Common myeloid progenitor, CD34-positive (primary cell): ENCODE measurements around the gene ZNF260.

Source experiments
- CTCF ChIA-PET: fragments of 350-600 bp; sonication (Branson Sonifier 250); formaldehyde crosslinking; loops from one replicate; lab custom pipeline; 2021; ENCODE audit warnings: antibody characterized with exemption; lab: Charles Lee
- POLR2A ChIA-PET: fragments of 350-600 bp; sonication (Branson Sonifier 250); formaldehyde crosslinking; loops from one replicate; lab custom pipeline; 2021; ENCODE audit warnings: antibody characterized with exemption; lab: Charles Lee
- DNase-seq, 3 donors: peaks; one replicate each; pipeline versions ENCODE4 v3.0.0 to v3.0.0-alpha.2; 2013
- H3K27ac ChIP-seq, 2 experiments: 1 replicate in 1 of 2; 2 replicates in 1 of 2; pipeline ENCODE4 v1.7.0; 2013; ENCODE audit warnings: inconsistent platforms in 2 of 2, low read length in 2 of 2, mild to moderate bottlenecking in 2 of 2, low read depth in 1 of 2, moderate library complexity in 1 of 2; ENCODE audit not compliant: severe bottlenecking in 2 of 2, insufficient read depth in 1 of 2, poor library complexity in 1 of 2
- H3K27me3 ChIP-seq, 5 experiments: replicated peaks in 2 of 5; 1 replicate in 3 of 5; 2 replicates in 2 of 5; pipeline versions ENCODE4 v1.6.1 to v1.7.0; 2013; ENCODE audit warnings: low read length in 4 of 5, mild to moderate bottlenecking in 2 of 5, moderate library complexity in 2 of 5, inconsistent platforms in 1 of 5; ENCODE audit not compliant: insufficient read depth in 5 of 5, control insufficient read depth in 4 of 5
- H3K36me3 ChIP-seq, 4 experiments: 1 replicate in 2 of 4; 2 replicates in 2 of 4; pipeline versions ENCODE4 v1.6.1 to v1.7.0; 2013; ENCODE audit warnings: low read length in 3 of 4, control low read depth in 1 of 4, mild to moderate bottlenecking in 1 of 4; ENCODE audit not compliant: control insufficient read depth in 4 of 4, insufficient read depth in 4 of 4
- H3K4me1 ChIP-seq, 4 experiments: 1 replicate in 3 of 4; 2 replicates in 1 of 4; pipeline versions ENCODE4 v1.6.1 to v1.7.1; 2013; ENCODE audit warnings: low read length in 3 of 4, mild to moderate bottlenecking in 3 of 4, control low read depth in 1 of 4, inconsistent platforms in 1 of 4, moderate library complexity in 1 of 4; ENCODE audit not compliant: control insufficient read depth in 4 of 4, insufficient read depth in 4 of 4; ENCODE audit errors: control extremely low read depth in 1 of 4
- H3K4me3 ChIP-seq, 7 experiments: 1 replicate in 4 of 7; 2 replicates in 3 of 7; pipeline versions ENCODE4 v1.5.1 to v1.7.0; 2013; ENCODE audit warnings: mild to moderate bottlenecking in 7 of 7, low read length in 6 of 7, moderate library complexity in 6 of 7, inconsistent platforms in 2 of 7, low read depth in 2 of 7, control low read depth in 1 of 7; ENCODE audit not compliant: insufficient read depth in 4 of 7, control insufficient read depth in 1 of 7; ENCODE audit errors: extremely low read depth in 1 of 7
- H3K9me3 ChIP-seq, 5 experiments: 1 replicate in 4 of 5; 2 replicates in 1 of 5; pipeline versions ENCODE4 v1.6.1 to v1.7.1; 2013; ENCODE audit warnings: low read length in 4 of 5, mild to moderate bottlenecking in 2 of 5, inconsistent platforms in 1 of 5, low read depth in 1 of 5, moderate library complexity in 1 of 5; ENCODE audit not compliant: control insufficient read depth in 4 of 5, insufficient read depth in 2 of 5; ENCODE audit errors: control extremely low read depth in 1 of 5
- WGBS: methylation state at CpG from one replicate; pipeline ENCODE4 v1.1.5; 2013; ENCODE audit not compliant: insufficient coverage; 5-methylcytosine and 5-hydroxymethylcytosine counted together

Gene ZNF260

GRCh38 chr19:36572593-36573019 lies 44.5 kb upstream of the ZNF260 start:
- H3K4me1 ChIP-seq: peaks cover 9 to 22% (median 12%) of the 10 kb centered on the region in 4 experiments
- no peak for DNase-seq
- ChIA-PET CTCF (interaction anchor here (1.0 to 1.2 kb wide), 2 partner anchors 10 to 83 kb away, joined by 3 read pairs; partner anchors contain the start of gene ZNF566), POLR2A (interaction anchor here (0.6 to 1.9 kb wide), 3 partner anchors 14 to 44 kb away, joined by 3 to 10 read pairs (median 5); partner anchors contain the start of genes ZNF260 and ZNF382)
- no peaks in the 10 kb centered on the region for H3K27me3 ChIP-seq
- peaks cover 20 to 46% (median 36%) of the 10 kb centered on the region in 4 experiments for H3K36me3 ChIP-seq
- H3K4me3 ChIP-seq: peak overlapping the region; percentile 66 to 94 (median 90)
- H3K9me3 ChIP-seq: peaks cover 6 to 33% (median 30%) of the 10 kb centered on the region in 5 experiments
- peak overlapping the region; percentile 90 to 96 for H3K27ac ChIP-seq
- WGBS: 0% methylated on average over 3 of the region's 11 CpGs

GRCh38 chr19:36564391-36564790 lies 36.3 kb upstream of the ZNF260 start:
- no peak for DNase-seq
- ChIA-PET POLR2A (no interaction called here), CTCF (no interaction called here)
- no CpG with 5 or more reads among the region's 1 CpG for WGBS
- Histone ChIP-seq H3K4me3 (no peak overlapping the region), H3K27ac (no peak overlapping the region), H3K27me3 (no peaks in the 10 kb centered on the region), H3K9me3 (peaks cover 18 to 78% (median 54%) of the 10 kb centered on the region in 5 experiments), H3K4me1 (no peaks in the 10 kb centered on the region), H3K36me3 (peaks cover 19 to 70% (median 31%) of the 10 kb centered on the region in 4 experiments)

- POLR2A ChIA-PET: no interaction called here
- Histone ChIP-seq H3K27ac (no peak overlapping the region), H3K4me1 (no peaks in the 10 kb centered on the region), H3K27me3 (no peaks in the 10 kb centered on the region), H3K9me3 (peaks cover 34 to 96% (median 45%) of the 10 kb centered on the region in 5 experiments), H3K36me3 (peaks cover 30 to 91% (median 50%) of the 10 kb centered on the region in 4 experiments), H3K4me3 (no peak overlapping the region)
- 98% methylated on average over 4 of the region's 5 CpGs for WGBS
- CTCF ChIA-PET: no interaction called here
- peak; percentile 14 to 45 (median 42) for DNase-seq
Measured at GRCh38 chr19:36547001-36547732, 19.1 kb upstream of the ZNF260 start.

GRCh38 chr19:36528921-36529518 lies 949 bp upstream of the ZNF260 start:
- peak overlapping the region; percentile 82 to 92 for H3K27ac ChIP-seq
- ChIA-PET POLR2A (interaction anchor here (0.6 to 1.6 kb wide), 2 partner anchors 44 to 127 kb away, joined by 3 to 10 read pairs; partner anchors contain the start of gene ZNF529), CTCF (interaction anchor here (0.8 kb wide), 1 partner anchor 320 kb away, joined by 3 read pairs; no protein-coding TSS in a partner anchor)
- H3K4me3 ChIP-seq: peak overlapping the region; percentile 48 to 99 (median 93)
- peaks cover 5 to 41% (median 23%) of the 10 kb centered on the region in 5 experiments for H3K9me3 ChIP-seq
- H3K4me1 ChIP-seq: peaks cover 7 to 19% (median 12%) of the 10 kb centered on the region in 4 experiments
- 40% methylated on average over 3 of the region's 12 CpGs for WGBS
- H3K36me3 ChIP-seq: peaks cover 9 to 23% (median 14%) of the 10 kb centered on the region in 4 experiments
- H3K27me3 ChIP-seq: no peaks in the 10 kb centered on the region
- peak; percentile 26 to 84 (median 68) for DNase-seq

GRCh38 chr19:36527873-36528193 lies 238 bp downstream of the ZNF260 start:
- WGBS: 0% methylated on average over 7 of the region's 13 CpGs
- CTCF ChIA-PET: interaction anchor here (1.0 kb wide), 1 partner anchor 14 kb away, joined by 3 read pairs; no protein-coding TSS in a partner anchor
- peaks cover 13 to 26% (median 19%) of the 10 kb centered on the region in 4 experiments for H3K36me3 ChIP-seq
- H3K9me3 ChIP-seq: peaks cover 6 to 39% (median 21%) of the 10 kb centered on the region in 5 experiments
- peak overlapping the region; percentile 82 to 92 for H3K27ac ChIP-seq
- peaks cover 7 to 19% (median 12%) of the 10 kb centered on the region in 4 experiments for H3K4me1 ChIP-seq
- peak overlapping the region; percentile 48 to 99 (median 93) for H3K4me3 ChIP-seq
- DNase-seq: no peak
- H3K27me3 ChIP-seq: no peaks in the 10 kb centered on the region
- POLR2A ChIA-PET: interaction anchor here (1.6 kb wide), 1 partner anchor 46 kb away, joined by 10 read pairs; the partner anchor contains the start of gene ZNF529

- peak overlapping the region in 6 of 7 experiments; percentile 63 to 99 (median 94) for H3K4me3 ChIP-seq
- peaks cover 9 to 39% (median 26%) of the 10 kb centered on the region in 5 experiments for H3K9me3 ChIP-seq
- DNase-seq: peak in 1 of 3 donors; percentile 17
- H3K4me1 ChIP-seq: peaks cover 7 to 19% (median 12%) of the 10 kb centered on the region in 4 experiments
- WGBS: 29% methylated on average over 4 of the region's 5 CpGs
- H3K27me3 ChIP-seq: no peaks in the 10 kb centered on the region
- ChIA-PET CTCF (no interaction called here), POLR2A (no interaction called here)
- peak overlapping the region; percentile 82 to 92 for H3K27ac ChIP-seq
- peaks cover 16 to 27% (median 22%) of the 10 kb centered on the region in 4 experiments for H3K36me3 ChIP-seq
Measured at GRCh38 chr19:36527341-36527740, 730 bp downstream of the ZNF260 start.
